Peyer's patch (tissue), 4 donors: ENCODE results near the gene RACK1.

ENCODE experiments used
- CTCF ChIP-seq, 6 experiments: fragments of 450-650 bp in 4 of 6; fragments of 200-600 bp in 2 of 6; sonication (generic) in 1 of 6; IDR thresholded peaks; one replicate each; pipeline ENCODE4 v1.5.1; 2017 to 2019; ENCODE audit warnings: antibody characterized with exemption in 6 of 6, mild to moderate bottlenecking in 3 of 6, moderate library complexity in 1 of 6
- POLR2A ChIP-seq, 2 donors: fragments of 450-650 bp; IDR thresholded peaks; one replicate each; pipeline ENCODE4 v1.5.1; 2017; ENCODE audit warnings: antibody characterized with exemption in 2 of 2, mild to moderate bottlenecking in 2 of 2, moderate library complexity in 2 of 2

- TF ChIP-seq CTCF (IDR thresholded peaks at IDR 0.05), result no peak
- TF ChIP-seq POLR2A (IDR thresholded peaks at IDR 0.05), result no peak
Measured at GRCh38 chr5:181282874-181283273, 39.2 kb upstream of the RACK1 start.
